Measurements from ENCODE around the gene MCCC1.

MCCC1 gene

DNA sequence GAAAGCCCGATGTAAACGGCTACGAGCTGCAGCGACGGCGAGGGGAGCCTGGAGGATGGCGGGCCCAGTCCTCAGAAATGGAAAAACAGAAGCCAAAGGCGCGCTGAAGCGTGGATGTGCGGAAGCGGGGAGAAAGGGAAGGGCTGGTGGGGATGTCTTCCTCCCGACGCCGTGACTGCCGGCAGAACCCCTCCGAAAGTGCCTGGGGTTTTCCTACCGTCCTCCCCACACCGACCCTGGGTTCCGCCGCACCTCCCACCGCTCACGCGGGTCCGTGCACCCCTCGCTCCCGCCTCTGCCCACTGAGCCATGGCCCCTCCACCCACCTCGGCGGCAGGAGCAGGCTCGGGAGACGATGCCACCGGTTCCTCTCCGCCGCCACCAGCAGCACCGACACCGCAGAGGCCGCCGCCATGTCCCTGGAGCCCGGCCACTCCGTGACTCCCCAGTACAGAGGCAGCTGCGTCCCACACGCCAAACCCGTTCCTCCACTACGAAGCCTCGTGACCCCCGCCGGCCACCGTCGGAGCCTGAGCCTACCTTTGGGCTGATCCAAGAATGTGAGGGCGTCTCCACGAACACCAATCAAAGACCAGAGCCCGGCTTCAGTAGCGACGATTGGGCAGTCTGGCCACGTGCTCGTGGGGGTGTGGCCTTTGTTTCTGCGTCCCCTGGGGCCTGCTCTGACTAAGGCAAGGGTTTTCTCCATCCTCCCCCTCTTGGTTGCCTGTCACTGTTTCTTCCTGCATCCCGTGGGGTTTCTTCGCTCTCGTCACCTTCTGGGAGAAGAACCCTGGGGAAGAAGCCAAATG, at the start of gene MCCC1:
MCCC1 (minus strand) TSS at position 471 of the 812 bp plus-strand sequence; CDS start at position 415, 56 bp downstream.
- peak; percentile 99 for ATAC-seq
- no peaks in the 10 kb centered on the region for H3K9me3 Mint-ChIP-seq
- H3K36me3 Mint-ChIP-seq: peaks cover 23% of the 10 kb centered on the region
- H3K27ac Mint-ChIP-seq: peak within 1 kb of the TSS; percentile 98
- peaks cover 40% of the 10 kb centered on the region for H3K4me1 Mint-ChIP-seq
- peak; percentile 88 to 96 for DNase-seq (ENCODE audit: low spot score in 2 of 2)
- peak within 1 kb of the TSS; percentile 97 for H3K4me3 Mint-ChIP-seq

GRCh38 chr3:183148056-183148455, 48.8 kb upstream of the MCCC1 start:
- ATAC-seq: no peak
- no peak for DNase-seq (ENCODE audit: low spot score in 2 of 2)
- no peaks in the 10 kb centered on the region for H3K4me1 Mint-ChIP-seq
- no peaks in the 10 kb centered on the region for H3K9me3 Mint-ChIP-seq
- H3K27ac Mint-ChIP-seq: no peak overlapping the region
- H3K36me3 Mint-ChIP-seq: no peaks in the 10 kb centered on the region
- no peak overlapping the region for H3K4me3 Mint-ChIP-seq

DNA sequence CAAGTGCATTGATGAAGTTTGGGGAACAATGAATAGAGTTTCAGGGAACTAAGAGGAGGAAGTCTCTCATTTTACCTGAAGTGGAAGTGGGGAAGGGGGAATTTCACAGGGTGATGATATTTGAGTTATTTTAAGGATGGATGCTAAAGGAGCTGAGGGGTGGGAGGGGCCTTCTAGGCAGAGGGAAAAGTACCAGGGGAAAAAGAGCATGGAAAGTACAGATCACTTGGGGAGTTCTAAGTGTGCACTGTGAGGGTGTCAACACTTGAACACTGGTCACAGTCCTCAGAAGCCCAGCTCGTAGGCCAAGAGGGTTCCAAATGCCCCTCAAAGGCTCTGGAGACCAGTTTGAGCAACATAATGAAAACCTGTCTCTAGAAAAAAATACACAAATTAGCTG, 45.1 kb upstream of the MCCC1 start:
- H3K36me3 Mint-ChIP-seq: no peaks in the 10 kb centered on the region
- no peaks in the 10 kb centered on the region for H3K9me3 Mint-ChIP-seq
- H3K4me3 Mint-ChIP-seq: no peak overlapping the region
- no peak overlapping the region for H3K27ac Mint-ChIP-seq
- ATAC-seq: no peak
- H3K4me1 Mint-ChIP-seq: no peaks in the 10 kb centered on the region
- DNase-seq (ENCODE audit: low spot score in 2 of 2): no peak

DNA sequence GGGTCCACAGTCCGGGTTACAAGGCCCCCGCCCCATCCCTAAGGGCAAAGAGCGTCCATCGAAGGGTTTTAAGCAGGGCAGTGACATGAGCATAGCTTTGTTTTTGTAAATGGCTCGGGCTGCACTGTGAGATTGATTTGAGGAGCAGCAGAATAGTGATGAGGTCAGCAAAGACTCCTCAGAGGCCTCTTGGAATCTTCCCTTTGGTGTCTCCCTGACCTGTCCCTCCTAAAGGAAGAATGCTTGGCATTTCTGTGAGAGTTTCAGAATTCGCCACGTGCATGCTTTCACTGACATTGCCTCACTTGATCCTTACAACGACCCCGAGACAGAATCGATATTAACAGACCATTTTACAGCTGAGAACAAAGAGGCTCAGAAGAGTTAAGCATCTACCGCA, 42.9 kb upstream of the MCCC1 start:
- DNase-seq (ENCODE audit: low spot score in 2 of 2): no peak
- H3K4me1 Mint-ChIP-seq: no peaks in the 10 kb centered on the region
- H3K9me3 Mint-ChIP-seq: no peaks in the 10 kb centered on the region
- no peak overlapping the region for H3K27ac Mint-ChIP-seq
- no peak overlapping the region for H3K4me3 Mint-ChIP-seq
- H3K36me3 Mint-ChIP-seq: no peaks in the 10 kb centered on the region
- no peak for ATAC-seq

GRCh38 chr3:183134844-183135243, 35.5 kb upstream of the MCCC1 start:
- Mint-ChIP-seq H3K9me3 (peaks cover 2% of the 10 kb centered on the region), H3K4me1 (no peaks in the 10 kb centered on the region), H3K36me3 (no peaks in the 10 kb centered on the region), H3K27ac (no peak overlapping the region), H3K4me3 (no peak overlapping the region)
- DNase-seq (ENCODE audit: low spot score in 2 of 2) (no peak), ATAC-seq (no peak)

- Mint-ChIP-seq H3K9me3 (peaks cover 13% of the 10 kb centered on the region), H3K36me3 (no peaks in the 10 kb centered on the region), H3K4me3 (no peak overlapping the region), H3K27ac (no peak overlapping the region), H3K4me1 (no peaks in the 10 kb centered on the region)
- ATAC-seq (no peak), DNase-seq (ENCODE audit: low spot score in 2 of 2) (no peak)
These were observed 33.1 kb upstream of the MCCC1 start for GRCh38 chr3:183132409-183132808.

- ATAC-seq (no peak), DNase-seq (ENCODE audit: low spot score in 2 of 2) (no peak)
- H3K9me3 Mint-ChIP-seq: peaks cover 13% of the 10 kb centered on the region
- H3K27ac Mint-ChIP-seq: no peak overlapping the region
- H3K4me1 Mint-ChIP-seq: no peaks in the 10 kb centered on the region
- H3K4me3 Mint-ChIP-seq: no peak overlapping the region
- no peaks in the 10 kb centered on the region for H3K36me3 Mint-ChIP-seq
These were observed 32.4 kb upstream of the MCCC1 start for GRCh38 chr3:183131735-183132134.

GRCh38 chr3:183131186-183131725, 32.0 kb upstream of the MCCC1 start:
- no peak for ATAC-seq
- DNase-seq (ENCODE audit: low spot score in 2 of 2): no peak
- Mint-ChIP-seq H3K4me3 (no peak overlapping the region), H3K36me3 (no peaks in the 10 kb centered on the region), H3K27ac (no peak overlapping the region), H3K4me1 (no peaks in the 10 kb centered on the region), H3K9me3 (peaks cover 13% of the 10 kb centered on the region)

- no peaks in the 10 kb centered on the region for H3K4me1 Mint-ChIP-seq
- no peak overlapping the region for H3K4me3 Mint-ChIP-seq
- DNase-seq (ENCODE audit: low spot score in 2 of 2) (no peak), ATAC-seq (no peak)
- no peaks in the 10 kb centered on the region for H3K36me3 Mint-ChIP-seq
- no peak overlapping the region for H3K27ac Mint-ChIP-seq
- peaks cover 13% of the 10 kb centered on the region for H3K9me3 Mint-ChIP-seq
These were observed 29.9 kb upstream of the MCCC1 start for GRCh38 chr3:183129243-183129642.

DNA sequence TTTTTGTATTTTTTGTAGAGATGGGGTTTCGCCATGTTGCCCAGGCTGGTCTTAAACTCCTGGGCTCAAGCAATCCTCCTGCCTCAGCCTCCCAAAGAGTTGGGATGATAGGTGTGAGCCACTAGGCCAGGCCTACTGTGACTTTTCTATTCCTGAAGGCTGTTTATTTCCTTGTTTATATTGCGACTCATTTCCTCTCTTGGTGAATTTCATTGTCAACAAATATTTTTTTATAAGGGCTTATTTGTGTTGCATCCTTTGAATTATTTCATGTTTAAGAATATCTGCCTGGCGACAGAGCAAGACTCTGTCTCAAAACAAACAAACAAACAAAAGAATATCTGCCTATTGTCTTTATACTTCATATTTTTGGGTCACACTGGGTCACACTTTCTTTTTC, 29.4 kb upstream of the MCCC1 start:
- Mint-ChIP-seq H3K4me1 (no peaks in the 10 kb centered on the region), H3K27ac (no peak overlapping the region), H3K4me3 (no peak overlapping the region), H3K9me3 (peaks cover 13% of the 10 kb centered on the region), H3K36me3 (no peaks in the 10 kb centered on the region)
- DNase-seq (ENCODE audit: low spot score in 2 of 2) (no peak), ATAC-seq (no peak)

DNA sequence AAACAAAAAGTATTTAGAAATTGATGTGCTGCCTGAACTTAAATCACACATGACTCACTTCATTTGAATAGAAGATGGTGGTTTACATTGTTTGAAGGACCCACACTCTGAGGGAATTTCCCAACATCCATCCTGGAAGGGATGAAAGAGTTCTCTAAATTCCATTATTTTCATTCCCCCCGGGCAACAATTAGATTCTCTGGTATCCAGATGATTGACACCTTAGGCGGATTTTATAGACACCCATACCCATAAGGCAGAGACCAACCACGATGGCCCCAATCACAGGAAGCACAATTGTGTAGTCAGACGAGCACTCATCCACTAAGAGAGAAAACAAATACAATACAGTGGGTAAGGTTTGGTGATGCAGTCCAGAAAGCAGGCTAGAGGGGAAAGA, 24.6 kb upstream of the MCCC1 start:
- Mint-ChIP-seq H3K9me3 (peaks cover 2% of the 10 kb centered on the region), H3K27ac (no peak overlapping the region), H3K4me1 (no peaks in the 10 kb centered on the region), H3K4me3 (no peak overlapping the region), H3K36me3 (no peaks in the 10 kb centered on the region)
- no peak for DNase-seq (ENCODE audit: low spot score in 2 of 2)
- peak; percentile 64 for ATAC-seq

- ATAC-seq: no peak
- Mint-ChIP-seq H3K9me3 (no peaks in the 10 kb centered on the region), H3K4me1 (no peaks in the 10 kb centered on the region), H3K27ac (no peak overlapping the region), H3K36me3 (no peaks in the 10 kb centered on the region), H3K4me3 (no peak overlapping the region)
- no peak for DNase-seq (ENCODE audit: low spot score in 2 of 2)
These were observed 23.1 kb upstream of the MCCC1 start for GRCh38 chr3:183122257-183122932.

GRCh38 chr3:183120538-183121215, 21.4 kb upstream of the MCCC1 start:
- Mint-ChIP-seq H3K27ac (no peak overlapping the region), H3K4me1 (peaks cover 6% of the 10 kb centered on the region), H3K4me3 (no peak overlapping the region), H3K9me3 (no peaks in the 10 kb centered on the region), H3K36me3 (no peaks in the 10 kb centered on the region)
- DNase-seq (ENCODE audit: low spot score in 2 of 2) (no peak), ATAC-seq (no peak)

GRCh38 chr3:183117056-183117455, 17.8 kb upstream of the MCCC1 start:
- H3K4me3 Mint-ChIP-seq: no peak overlapping the region
- H3K4me1 Mint-ChIP-seq: peaks cover 6% of the 10 kb centered on the region
- ATAC-seq (no peak), DNase-seq (ENCODE audit: low spot score in 2 of 2) (no peak)
- no peak overlapping the region for H3K27ac Mint-ChIP-seq
- H3K9me3 Mint-ChIP-seq: no peaks in the 10 kb centered on the region
- H3K36me3 Mint-ChIP-seq: no peaks in the 10 kb centered on the region

DNA sequence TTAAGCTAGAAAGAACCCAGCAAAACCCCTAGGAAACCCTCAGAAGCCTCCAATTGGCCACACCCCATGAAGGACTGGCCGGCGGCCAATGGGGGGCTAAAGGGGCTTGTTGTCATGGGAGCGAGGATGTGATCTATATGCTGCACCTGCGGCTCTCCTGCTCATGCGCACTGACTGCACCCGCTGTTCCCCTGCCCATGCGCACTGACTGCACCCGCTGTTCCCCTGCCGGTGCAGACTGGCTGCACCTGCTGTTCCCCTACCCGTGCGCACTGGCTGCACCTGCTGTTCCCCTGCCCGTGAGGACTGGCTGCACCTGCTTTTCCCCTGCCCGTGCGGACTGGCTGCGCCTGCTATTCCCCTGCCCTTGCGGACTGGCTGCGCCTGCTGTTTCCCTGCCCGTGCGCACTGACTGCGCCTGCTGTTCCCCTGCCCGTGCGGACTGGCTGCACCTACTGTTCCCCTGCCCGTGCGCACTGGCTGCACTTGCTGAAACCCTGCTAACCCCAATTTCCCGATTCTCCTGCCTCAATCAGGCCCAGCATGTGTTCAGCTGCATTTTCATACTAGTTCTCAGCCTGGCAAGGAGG, 16.8 kb upstream of the MCCC1 start:
- Mint-ChIP-seq H3K27ac (no peak overlapping the region), H3K4me3 (peak overlapping the region; percentile 66), H3K9me3 (no peaks in the 10 kb centered on the region), H3K36me3 (no peaks in the 10 kb centered on the region), H3K4me1 (peaks cover 6% of the 10 kb centered on the region)
- peak; percentile 79 for ATAC-seq
- DNase-seq (ENCODE audit: low spot score in 2 of 2): peak in 1 of 2 donors; percentile 78

Data from stimulated activated effector memory CD8-positive, alpha-beta T cell treated with anti-CD3 and anti-CD28 coated beads, Interleukin-12 subunit alpha, Interleukin-12 subunit beta, amount 100 ng/mL, for 72 hours (primary cell).